Measurements from ENCODE around the gene ZNF579. TPM values are rescaled to one million over a fixed set of nuclear protein-coding genes. Genes with fewer than 3 reads are reported as not detected.
A peak's percentile ranks its signal among the peaks of the same experiment; 100 is the strongest.

Gene ZNF579
- total and polyA plus RNA-seq, 10 of the 15 experiments (the other 5 are each of a cell fraction or from before 2014, with no cell fraction given), result 0.11 to 11.7 (median 1.5) TPM

DNA sequence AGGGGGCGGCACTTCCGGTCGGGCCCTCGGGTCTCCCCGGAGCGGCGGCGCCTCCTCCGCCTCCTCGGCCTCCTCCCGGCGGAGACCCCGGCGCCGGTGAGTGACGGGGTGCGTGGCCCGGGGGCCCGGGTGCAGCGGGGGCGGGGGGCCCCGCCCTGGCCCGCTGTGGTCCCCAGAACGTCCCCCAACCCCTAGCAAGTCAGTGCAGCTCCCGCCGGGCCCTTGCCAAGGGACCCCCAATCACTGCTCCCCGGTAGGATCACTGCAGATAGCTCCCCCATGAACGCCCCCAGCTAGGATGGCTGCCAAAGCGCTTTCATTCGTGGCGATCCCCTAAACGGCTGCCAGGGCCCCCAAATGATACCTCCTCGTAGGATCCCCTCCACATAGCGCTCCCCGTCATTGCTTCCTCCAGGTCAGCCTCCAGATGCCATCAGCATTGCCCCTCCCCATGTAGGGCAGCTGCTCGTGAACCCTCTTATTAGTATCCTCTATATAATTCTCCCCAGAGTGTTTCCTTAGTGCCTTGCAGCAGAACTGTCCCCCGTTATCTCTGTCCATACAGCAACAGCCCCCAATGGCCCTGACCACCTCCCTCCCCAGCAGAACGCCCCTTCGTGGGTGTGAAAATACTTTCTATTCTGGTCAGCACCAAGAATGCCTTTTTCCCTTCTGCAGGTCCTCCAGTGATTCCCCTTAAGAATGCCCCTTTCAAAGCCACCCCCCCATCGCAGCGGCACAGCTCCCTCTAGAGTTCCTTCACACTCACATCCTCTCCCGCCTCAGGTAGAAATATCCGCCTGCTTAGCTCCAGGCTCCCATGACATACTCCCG, 25.2 kb upstream of the ZNF579 start, which contains the start of gene ZNF865 (continued):
- TF ChIP-seq EED (IDR thresholded peaks at IDR 0.05; ENCODE audit: low read depth), result peak; percentile 63; the same call in 1 of the 2 replicates
- TF ChIP-seq BCL11A (IDR thresholded peaks at IDR 0.05; ENCODE audit: low read depth, low read length), result no peak
- TF ChIP-seq SIX5 (IDR thresholded peaks at IDR 0.05; ENCODE audit: low read depth, low read length, severe bottlenecking), result no peak
- no peak for TF ChIP-seq ESRRA (IDR thresholded peaks at IDR 0.05; ENCODE audit: low read length)
- TF ChIP-seq, protein P1, sequence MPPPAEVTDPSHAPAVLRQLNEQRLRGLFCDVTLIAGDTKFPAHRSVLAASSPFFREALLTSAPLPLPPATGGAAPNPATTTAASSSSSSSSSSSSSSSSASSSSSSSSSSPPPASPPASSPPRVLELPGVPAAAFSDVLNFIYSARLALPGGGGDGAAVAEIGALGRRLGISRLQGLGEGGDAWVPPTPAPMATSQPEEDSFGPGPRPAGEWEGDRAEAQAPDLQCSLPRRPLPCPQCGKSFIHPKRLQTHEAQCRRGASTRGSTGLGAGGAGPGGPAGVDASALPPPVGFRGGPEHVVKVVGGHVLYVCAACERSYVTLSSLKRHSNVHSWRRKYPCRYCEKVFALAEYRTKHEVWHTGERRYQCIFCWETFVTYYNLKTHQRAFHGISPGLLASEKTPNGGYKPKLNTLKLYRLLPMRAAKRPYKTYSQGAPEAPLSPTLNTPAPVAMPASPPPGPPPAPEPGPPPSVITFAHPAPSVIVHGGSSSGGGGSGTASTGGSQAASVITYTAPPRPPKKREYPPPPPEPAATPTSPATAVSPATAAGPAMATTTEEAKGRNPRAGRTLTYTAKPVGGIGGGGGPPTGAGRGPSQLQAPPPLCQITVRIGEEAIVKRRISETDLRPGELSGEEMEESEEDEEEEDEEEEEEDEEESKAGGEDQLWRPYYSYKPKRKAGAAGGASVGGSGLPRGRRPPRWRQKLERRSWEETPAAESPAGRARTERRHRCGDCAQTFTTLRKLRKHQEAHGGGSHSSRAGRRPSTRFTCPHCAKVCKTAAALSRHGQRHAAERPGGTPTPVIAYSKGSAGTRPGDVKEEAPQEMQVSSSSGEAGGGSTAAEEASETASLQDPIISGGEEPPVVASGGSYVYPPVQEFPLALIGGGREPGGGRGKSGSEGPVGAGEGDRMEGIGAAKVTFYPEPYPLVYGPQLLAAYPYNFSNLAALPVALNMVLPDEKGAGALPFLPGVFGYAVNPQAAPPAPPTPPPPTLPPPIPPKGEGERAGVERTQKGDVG (CRISPR knock-in tag; IDR thresholded peaks at IDR 0.05), result no peak
- no peak for TF ChIP-seq MXI1 (IDR thresholded peaks at IDR 0.05; ENCODE audit: low read depth, low read length)
- TF ChIP-seq CHD2 (IDR thresholded peaks at IDR 0.05; ENCODE audit: borderline replicate concordance, low read depth, low read length), result 0 out of 2 replicates have a peak, but pooled peaks have one; percentile 35
- TF ChIP-seq HDAC2 (IDR thresholded peaks at IDR 0.05), result no peak
- TF ChIP-seq, protein P2, sequence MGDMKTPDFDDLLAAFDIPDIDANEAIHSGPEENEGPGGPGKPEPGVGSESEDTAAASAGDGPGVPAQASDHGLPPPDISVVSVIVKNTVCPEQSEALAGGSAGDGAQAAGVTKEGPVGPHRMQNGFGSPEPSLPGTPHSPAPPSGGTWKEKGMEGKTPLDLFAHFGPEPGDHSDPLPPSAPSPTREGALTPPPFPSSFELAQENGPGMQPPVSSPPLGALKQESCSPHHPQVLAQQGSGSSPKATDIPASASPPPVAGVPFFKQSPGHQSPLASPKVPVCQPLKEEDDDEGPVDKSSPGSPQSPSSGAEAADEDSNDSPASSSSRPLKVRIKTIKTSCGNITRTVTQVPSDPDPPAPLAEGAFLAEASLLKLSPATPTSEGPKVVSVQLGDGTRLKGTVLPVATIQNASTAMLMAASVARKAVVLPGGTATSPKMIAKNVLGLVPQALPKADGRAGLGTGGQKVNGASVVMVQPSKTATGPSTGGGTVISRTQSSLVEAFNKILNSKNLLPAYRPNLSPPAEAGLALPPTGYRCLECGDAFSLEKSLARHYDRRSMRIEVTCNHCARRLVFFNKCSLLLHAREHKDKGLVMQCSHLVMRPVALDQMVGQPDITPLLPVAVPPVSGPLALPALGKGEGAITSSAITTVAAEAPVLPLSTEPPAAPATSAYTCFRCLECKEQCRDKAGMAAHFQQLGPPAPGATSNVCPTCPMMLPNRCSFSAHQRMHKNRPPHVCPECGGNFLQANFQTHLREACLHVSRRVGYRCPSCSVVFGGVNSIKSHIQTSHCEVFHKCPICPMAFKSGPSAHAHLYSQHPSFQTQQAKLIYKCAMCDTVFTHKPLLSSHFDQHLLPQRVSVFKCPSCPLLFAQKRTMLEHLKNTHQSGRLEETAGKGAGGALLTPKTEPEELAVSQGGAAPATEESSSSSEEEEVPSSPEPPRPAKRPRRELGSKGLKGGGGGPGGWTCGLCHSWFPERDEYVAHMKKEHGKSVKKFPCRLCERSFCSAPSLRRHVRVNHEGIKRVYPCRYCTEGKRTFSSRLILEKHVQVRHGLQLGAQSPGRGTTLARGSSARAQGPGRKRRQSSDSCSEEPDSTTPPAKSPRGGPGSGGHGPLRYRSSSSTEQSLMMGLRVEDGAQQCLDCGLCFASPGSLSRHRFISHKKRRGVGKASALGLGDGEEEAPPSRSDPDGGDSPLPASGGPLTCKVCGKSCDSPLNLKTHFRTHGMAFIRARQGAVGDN (IDR thresholded peaks at IDR 0.05), result no peak
- TF ChIP-seq HCFC1 (IDR thresholded peaks at IDR 0.05; ENCODE audit: low read length), result peak; percentile 31; the same call in 1 of the 2 replicates
- TF ChIP-seq CREM (IDR thresholded peaks at IDR 0.05; ENCODE audit: low read depth), result 0 out of 2 replicates have a peak, but pooled peaks have one; percentile 29
- TF ChIP-seq, protein P3, sequence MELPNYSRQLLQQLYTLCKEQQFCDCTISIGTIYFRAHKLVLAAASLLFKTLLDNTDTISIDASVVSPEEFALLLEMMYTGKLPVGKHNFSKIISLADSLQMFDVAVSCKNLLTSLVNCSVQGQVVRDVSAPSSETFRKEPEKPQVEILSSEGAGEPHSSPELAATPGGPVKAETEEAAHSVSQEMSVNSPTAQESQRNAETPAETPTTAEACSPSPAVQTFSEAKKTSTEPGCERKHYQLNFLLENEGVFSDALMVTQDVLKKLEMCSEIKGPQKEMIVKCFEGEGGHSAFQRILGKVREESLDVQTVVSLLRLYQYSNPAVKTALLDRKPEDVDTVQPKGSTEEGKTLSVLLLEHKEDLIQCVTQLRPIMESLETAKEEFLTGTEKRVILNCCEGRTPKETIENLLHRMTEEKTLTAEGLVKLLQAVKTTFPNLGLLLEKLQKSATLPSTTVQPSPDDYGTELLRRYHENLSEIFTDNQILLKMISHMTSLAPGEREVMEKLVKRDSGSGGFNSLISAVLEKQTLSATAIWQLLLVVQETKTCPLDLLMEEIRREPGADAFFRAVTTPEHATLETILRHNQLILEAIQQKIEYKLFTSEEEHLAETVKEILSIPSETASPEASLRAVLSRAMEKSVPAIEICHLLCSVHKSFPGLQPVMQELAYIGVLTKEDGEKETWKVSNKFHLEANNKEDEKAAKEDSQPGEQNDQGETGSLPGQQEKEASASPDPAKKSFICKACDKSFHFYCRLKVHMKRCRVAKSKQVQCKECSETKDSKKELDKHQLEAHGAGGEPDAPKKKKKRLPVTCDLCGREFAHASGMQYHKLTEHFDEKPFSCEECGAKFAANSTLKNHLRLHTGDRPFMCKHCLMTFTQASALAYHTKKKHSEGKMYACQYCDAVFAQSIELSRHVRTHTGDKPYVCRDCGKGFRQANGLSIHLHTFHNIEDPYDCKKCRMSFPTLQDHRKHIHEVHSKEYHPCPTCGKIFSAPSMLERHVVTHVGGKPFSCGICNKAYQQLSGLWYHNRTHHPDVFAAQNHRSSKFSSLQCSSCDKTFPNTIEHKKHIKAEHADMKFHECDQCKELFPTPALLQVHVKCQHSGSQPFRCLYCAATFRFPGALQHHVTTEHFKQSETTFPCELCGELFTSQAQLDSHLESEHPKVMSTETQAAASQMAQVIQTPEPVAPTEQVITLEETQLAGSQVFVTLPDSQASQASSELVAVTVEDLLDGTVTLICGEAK (IDR thresholded peaks at IDR 0.05; ENCODE audit: borderline replicate concordance), result no peak; the same call in 1 of the 2 replicates
- TF ChIP-seq SRF (IDR thresholded peaks at IDR 0.05; ENCODE audit: low read depth in 2 of 2, low read length in 2 of 2), result no peak
- TF ChIP-seq YBX1 (IDR thresholded peaks at IDR 0.05), result no peak
- no peak; the same call in 1 of the 2 replicates for TF ChIP-seq ZSCAN29 (IDR thresholded peaks at IDR 0.05)
- TF ChIP-seq RCOR1 (conservative IDR thresholded peaks at IDR 0.05; ENCODE audit: low read depth, low read length), result no peak
- TF ChIP-seq ZNF207 (IDR thresholded peaks at IDR 0.05; ENCODE audit: borderline replicate concordance), result no peak
- no peak for TF ChIP-seq CEBPB (IDR thresholded peaks at IDR 0.05; ENCODE audit: borderline replicate concordance in 1 of 2, low read depth in 2 of 2, low read length in 2 of 2)
- no peak for TF ChIP-seq NRF1 (conservative IDR thresholded peaks at IDR 0.05; ENCODE audit: low read depth, low read length)
